HepG2 (cell line): ENCODE measurements around the gene RPS2. TPM values are rescaled to one million over a fixed set of nuclear protein-coding genes. Genes with fewer than 3 reads are reported as not detected.

Experiments used
- ATAC-seq: fragments of 200-7000 bp; cut with Tn5 transposase; 3 replicates; pipeline ENCODE4 v1.9.1; 2020; ENCODE audit warnings: mild to moderate bottlenecking, moderate library complexity
- BruUV-seq: library from RNA; stranded (reverse); fragments of 400-500 nt; replicated peaks from 2 replicates; lab custom pipeline; 2021; lab: Mats Ljungman, UMichigan
- CTCF ChIA-PET: fragments of 300-600 bp; formaldehyde crosslinking; extraction: SDS; loops from one replicate; lab custom pipeline; 2021; ENCODE audit warnings: low total read pairs, inconsistent platforms, low intra/inter-chr PET ratio; lab: Yijun Ruan, JAX
- POLR2A ChIA-PET: fragments of 350-600 bp; sonication (Branson Sonifier 250); formaldehyde crosslinking; loops from one replicate; lab custom pipeline; 2020; ENCODE audit warnings: antibody characterized with exemption, inconsistent platforms; lab: Yijun Ruan, JAX
- DNase-seq: peaks from one replicate; pipeline ENCODE4 v3.0.0-alpha.2; 2015; ENCODE audit warnings: low spot score
- FAIRE-seq: peaks from 3 replicates; lab custom pipeline; 2011; peaks lifted over from hg19 to GRCh38; lab: Jason Lieb, UNC
- H2AFZ ChIP-seq: one replicate; pipeline ENCODE4 v1.6.1; 2011; ENCODE audit warnings: low read length, inconsistent platforms
- H3K27ac ChIP-seq: fragments of 300-600 bp; 3 replicates; pipeline ENCODE4 v1.8.0; 2011; ENCODE audit warnings: mixed run types, mild to moderate bottlenecking, mixed read lengths, low read length, inconsistent platforms; ENCODE audit not compliant: insufficient read depth; ENCODE audit errors: extremely low read length
- H3K27me3 ChIP-seq, 2 experiments: fragments of 200-600 bp in 1 of 2; 2 replicates in 1 of 2; 3 replicates in 1 of 2; pipeline versions ENCODE4 v1.6.0 to v1.8.0; 2011; ENCODE audit warnings: low read length in 2 of 2, mild to moderate bottlenecking in 2 of 2, moderate library complexity in 2 of 2, inconsistent platforms in 1 of 2; ENCODE audit not compliant: insufficient read depth in 2 of 2, control insufficient read depth in 1 of 2
- H3K36me3 ChIP-seq, 2 experiments: fragments of 200-600 bp in 1 of 2; replicated peaks in 1 of 2; 2 replicates in 1 of 2; 3 replicates in 1 of 2; pipeline versions ENCODE4 v1.5.1 to v1.8.0; 2011; ENCODE audit warnings: low read length in 2 of 2, inconsistent platforms in 1 of 2; ENCODE audit not compliant: insufficient read depth in 2 of 2, control insufficient read depth in 1 of 2
- H3K4me1 ChIP-seq: 2 replicates; pipeline ENCODE4 v1.5.1; 2012; ENCODE audit warnings: low read length, inconsistent platforms; ENCODE audit not compliant: insufficient read depth
- H3K4me2 ChIP-seq: 2 replicates; pipeline ENCODE4 v1.6.0; 2011; ENCODE audit warnings: low read depth, low read length, inconsistent platforms
- H3K4me3 ChIP-seq, 3 experiments: fragments of 200-600 bp in 1 of 3; sonication (generic), shearing (Covaris generic) in 1 of 3; replicated peaks in 1 of 3; 2 replicates each; pipeline ENCODE4 v1.5.1; 2011 to 2016; ENCODE audit warnings: low read length in 3 of 3, inconsistent platforms in 2 of 3, low read depth in 2 of 3, mild to moderate bottlenecking in 2 of 3, control low read depth in 1 of 3, mixed read lengths in 1 of 3; ENCODE audit not compliant: insufficient read depth in 1 of 3
- H3K79me2 ChIP-seq: one replicate; pipeline ENCODE4 v1.6.1; 2011; ENCODE audit warnings: low read length, inconsistent platforms; ENCODE audit not compliant: insufficient read depth
- H3K9ac ChIP-seq: 2 replicates; pipeline ENCODE4 v1.6.0; 2011; ENCODE audit warnings: mild to moderate bottlenecking, low read depth, low read length, inconsistent platforms; ENCODE audit not compliant: insufficient read depth
- H3K9me3 ChIP-seq: 2 replicates; pipeline ENCODE4 v1.5.1; 2012; ENCODE audit warnings: mild to moderate bottlenecking, low read length
- H4K20me1 ChIP-seq: 2 replicates; pipeline ENCODE4 v1.6.0; 2011; ENCODE audit warnings: inconsistent platforms, mild to moderate bottlenecking, low read length, moderate library complexity; ENCODE audit not compliant: insufficient read depth
- AGO1 ChIP-seq: fragments of 200-400 bp; formaldehyde crosslinking; IDR thresholded peaks from 2 replicates; pipeline ENCODE4 v1.6.1; 2017; ENCODE audit warnings: mild to moderate bottlenecking, low read depth, low read length, moderate library complexity; ENCODE audit not compliant: poor library complexity, severe bottlenecking
- AGO2 ChIP-seq: fragments of 200-400 bp; formaldehyde crosslinking; optimal IDR thresholded peaks from 2 replicates; pipeline ENCODE3; 2017; ENCODE audit warnings: mild to moderate bottlenecking, low read depth, low read length, moderate library complexity
- BHLHE40 ChIP-seq: IDR thresholded peaks from 2 replicates; pipeline ENCODE4 v1.6.1; 2011; ENCODE audit warnings: low read length, improper control_type of control experiment
- MYC ChIP-seq: sonication (generic); formaldehyde crosslinking; IDR thresholded peaks from 2 replicates; pipeline ENCODE4 v1.9.0; 2021; ENCODE audit warnings: missing genetic modification reagents, borderline replicate concordance
- NFE2L2 ChIP-seq: fragments of 150-350 bp; IDR thresholded peaks from 2 replicates; pipeline ENCODE4 v1.6.1; 2014; ENCODE audit warnings: low read length
- NR2C2 ChIP-seq: sonication (generic); formaldehyde crosslinking; IDR thresholded peaks from 2 replicates; pipeline ENCODE4 v1.4.0; 2020; ENCODE audit warnings: missing genetic modification reagents, mild to moderate bottlenecking, moderate library complexity, borderline replicate concordance
- PITX1 ChIP-seq: sonication (generic); formaldehyde crosslinking; IDR thresholded peaks from 2 replicates; pipeline ENCODE4 v1.5.1; 2020; ENCODE audit warnings: mild to moderate bottlenecking, missing genetic modification reagents
- TFDP1 ChIP-seq: IDR thresholded peaks from 2 replicates; pipeline ENCODE4 v1.6.1; 2016; ENCODE audit warnings: missing compliant biosample characterization, missing genetic modification reagents, borderline replicate concordance
- ZBTB38 ChIP-seq: sonication (generic); formaldehyde crosslinking; IDR thresholded peaks from 2 replicates; pipeline ENCODE4 v1.5.1; 2020; ENCODE audit warnings: mild to moderate bottlenecking, missing genetic modification reagents
- ZFP90 ChIP-seq: sonication (generic); formaldehyde crosslinking; IDR thresholded peaks from 2 replicates; pipeline ENCODE4 v1.8.0; 2022; ENCODE audit warnings: missing genetic modification reagents, mild to moderate bottlenecking, inconsistent platforms, borderline replicate concordance
- ZNF280B ChIP-seq: sonication (generic); formaldehyde crosslinking; IDR thresholded peaks from 2 replicates; pipeline ENCODE4 v1.5.0; 2020; ENCODE audit warnings: missing genetic modification reagents, mild to moderate bottlenecking, borderline replicate concordance
- ZNF350 ChIP-seq: sonication (generic); formaldehyde crosslinking; IDR thresholded peaks from 2 replicates; pipeline ENCODE4 v1.4.0; 2020; ENCODE audit warnings: mild to moderate bottlenecking, low read depth, missing genetic modification reagents, borderline replicate concordance
- ZNF777 ChIP-seq: sonication (generic); formaldehyde crosslinking; IDR thresholded peaks from 2 replicates; pipeline ENCODE4 v1.4.0; 2020; ENCODE audit warnings: missing genetic modification reagents
- WGBS: methylation state at CpG from one replicate; pipeline ENCODE4 v1.1.6; 2017; ENCODE audit warnings: low lambda C conversion rate; 5-methylcytosine and 5-hydroxymethylcytosine counted together
- in situ Hi-C: cut with HindIII; loops from 2 replicates; pipeline ENCODE4 v1.10.0; 2017; ENCODE audit warnings: low pct_unique_long_range_greater_than_20kb; ENCODE audit not compliant: extremely low pct_ligation_motif_present
- intact Hi-C: fragments of 100-400 bp; cut with micrococcal nuclease; formaldehyde crosslinking; loops from one replicate; pipeline ENCODE4 v1.10.0; 2022; ENCODE audit not compliant: unreplicated experiment
- polyA plus RNA-seq, 8 experiments: library from polyadenylated mRNA; depleted of rRNA in 3 of 8; stranded (reverse) in 7 of 8; unstranded in 1 of 8; fragments of >200 nt; fragmentation: Illumina TruSeq in 4 of 8; extraction: Trizol in 4 of 8; gene quantifications; 2 replicates each; pipeline versions ENCODE4 v1.2.1 to v1.2.3, GENCODE V29; 2011 to 2016; ENCODE audit warnings: low read depth in 4 of 8, missing spikeins in 1 of 8, mixed read lengths in 1 of 8; ENCODE audit not compliant: insufficient read depth in 1 of 8
- total RNA-seq, 5 experiments: library from RNA; depleted of rRNA; stranded (reverse); fragments of >200 nt; fragmentation: Illumina TruSeq; extraction: Trizol; gene quantifications; 2 replicates each; pipeline ENCODE4 v1.2.3, GENCODE V29; 2016; ENCODE audit warnings: low read depth in 1 of 5
- TF ChIP-seq, protein P1 (sequence below): IDR thresholded peaks from 2 replicates; pipeline ENCODE4 v1.6.1; 2012; ENCODE audit warnings: inconsistent platforms

Gene RPS2
- total and polyA plus RNA-seq, 2 of the 13 experiments (the other 11 are each of a cell fraction or from before 2014, with no cell fraction given) = 1,908 to 4,514 TPM

- TF ChIP-seq TFDP1 (CRISPR knock-in tag) (peak; percentile 69), NFE2L2 (no peak), NR2C2 (CRISPR knock-in tag) (no peak), AGO1 (no peak), MYC (CRISPR knock-in tag) (no peak), ZFP90 (no peak), AGO2 (peak; percentile 5)
- TF ChIP-seq, protein P1, sequence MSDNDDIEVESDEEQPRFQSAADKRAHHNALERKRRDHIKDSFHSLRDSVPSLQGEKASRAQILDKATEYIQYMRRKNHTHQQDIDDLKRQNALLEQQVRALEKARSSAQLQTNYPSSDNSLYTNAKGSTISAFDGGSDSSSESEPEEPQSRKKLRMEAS = peak; percentile 54; the same call in 1 of the 2 replicates
Observed at GRCh38 chr16:2008631-2009163, 44.1 kb upstream of the RPS2 start (continued).

DNA sequence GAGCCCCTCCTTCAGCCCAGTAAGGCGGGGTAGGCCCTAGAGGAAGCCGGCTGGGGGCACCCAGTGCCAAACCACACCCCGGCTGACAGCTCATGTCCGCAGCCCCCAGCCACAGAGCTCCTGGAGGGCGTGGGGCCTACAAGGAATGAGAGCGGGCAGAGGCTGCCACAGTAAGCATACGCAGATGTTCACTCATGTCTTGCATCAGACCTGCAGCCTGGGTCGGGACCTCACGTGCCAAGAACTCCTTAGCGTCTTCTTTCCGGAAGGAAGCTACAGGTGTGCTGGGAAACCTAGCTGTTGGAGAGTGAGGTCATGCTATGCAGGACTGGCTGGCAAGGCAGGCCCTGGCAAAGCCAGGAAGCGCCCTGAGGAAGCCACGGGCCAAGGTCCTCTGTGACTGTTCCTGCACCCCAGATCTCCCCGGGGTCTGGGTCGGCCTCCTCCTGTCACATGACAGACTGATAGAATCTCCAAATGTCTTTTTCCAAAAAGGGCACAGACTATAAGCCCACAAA is 43.4 kb upstream of the RPS2 start:
- ChIA-PET CTCF (interaction anchor here (1.4 kb wide), 1 partner anchor 133 kb away, joined by 4 read pairs; no protein-coding TSS in a partner anchor), POLR2A (interaction anchor here (1.0 to 2.1 kb wide), 15 partner anchors 8 to 242 kb away, joined by 3 to 16 read pairs (median 5); partner anchors contain the start of genes GFER, NHERF2, RPS2 and TRAF7)
- peak overlapping the region; percentile 76 to 81 (median 79) for H3K4me3 ChIP-seq
- DNase-seq (no peak), ATAC-seq (no peak), FAIRE-seq (no peak)
- H4K20me1 ChIP-seq = peaks cover 18% of the 10 kb centered on the region; the same call in 1 of the 2 replicates
- peak overlapping the region; percentile 93 for H3K9ac ChIP-seq
- H3K4me2 ChIP-seq = peak overlapping the region; percentile 83
- no peak overlapping the region for H2AFZ ChIP-seq
- H3K36me3 ChIP-seq = peaks cover 3 to 4% of the 10 kb centered on the region in 2 experiments; a peak in 2 of 5 replicates
- peaks cover 67% of the 10 kb centered on the region for H3K4me1 ChIP-seq
- TF ChIP-seq ZNF280B (CRISPR knock-in tag) (no peak), ZNF350 (CRISPR knock-in tag) (0 out of 2 replicates have a peak, but pooled peaks have one; percentile 19), ZBTB38 (CRISPR knock-in tag) (0 out of 2 replicates have a peak, but pooled peaks have one; percentile 17), BHLHE40 (0 out of 2 replicates have a peak, but pooled peaks have one; percentile 42), PITX1 (0 out of 2 replicates have a peak, but pooled peaks have one; percentile 4), ZNF777 (CRISPR knock-in tag) (no peak)
- peaks cover 52% of the 10 kb centered on the region for H3K79me2 ChIP-seq
- no peaks in the 10 kb centered on the region for H3K27me3 ChIP-seq
- no peaks in the 10 kb centered on the region for H3K9me3 ChIP-seq
- H3K27ac ChIP-seq = no peak overlapping the region
- BruUV-seq = TSS peak; percentile 80
- WGBS = 51% methylated on average over 12 of the region's 15 CpGs
- in situ Hi-C loops (no loop called here), intact Hi-C loops (no loop called here)
